Right lobe of liver (tissue), 4 donors: ENCODE results near the gene IQGAP3.

Source experiments
- CTCF ChIP-seq, 4 donors: fragments of 200-600 bp in 3 of 4; fragments of 450-650 bp in 1 of 4; IDR thresholded peaks; one replicate each; pipeline versions ENCODE4 v1.5.1 to v1.8.0; 2016 to 2022; ENCODE audit warnings: antibody characterized with exemption in 4 of 4, mild to moderate bottlenecking in 2 of 4
- POLR2A ChIP-seq: fragments of 450-650 bp; IDR thresholded peaks from one replicate; pipeline ENCODE4 v1.6.1; 2017; ENCODE audit warnings: antibody characterized with exemption, mild to moderate bottlenecking
- donor health status: DM: no; HTN: no; CAD: no.
- donor health status: DM: no; HTN: no; CAD: no.
- donor health status: DM: no; HTN: yes; CAD: no.

- TF ChIP-seq CTCF (IDR thresholded peaks at IDR 0.05) (no peak), POLR2A (no peak)
Observed at GRCh38 chr1:156616463-156616862, 44.1 kb upstream of the IQGAP3 start.
